Liver (tissue), 3 donors: ENCODE data around the gene STIM1.

Experiments
- JUND ChIP-seq, 2 donors: IDR thresholded peaks; 2 replicates each; pipeline ENCODE4 v1.6.1; 2016; ENCODE audit warnings: antibody characterized with exemption in 2 of 2
- TAF1 ChIP-seq: conservative IDR thresholded peaks from 2 replicates; pipeline ENCODE4 v1.6.1; 2016; ENCODE audit warnings: antibody characterized with exemption, mild to moderate bottlenecking
- TF ChIP-seq, protein P1 (sequence below): fragments of 150-350 bp; IDR thresholded peaks from 2 replicates; pipeline ENCODE4 v1.5.1; 2017; ENCODE audit warnings: improper control_type of control experiment, low read depth, low read length; ENCODE audit not compliant: missing input control
- TF ChIP-seq, protein P2 (sequence below): IDR thresholded peaks from 2 replicates; pipeline ENCODE4 v1.6.1; 2016; ENCODE audit warnings: antibody characterized with exemption
- donor health status: healthy.
- donor health status: healthy.

DNA sequence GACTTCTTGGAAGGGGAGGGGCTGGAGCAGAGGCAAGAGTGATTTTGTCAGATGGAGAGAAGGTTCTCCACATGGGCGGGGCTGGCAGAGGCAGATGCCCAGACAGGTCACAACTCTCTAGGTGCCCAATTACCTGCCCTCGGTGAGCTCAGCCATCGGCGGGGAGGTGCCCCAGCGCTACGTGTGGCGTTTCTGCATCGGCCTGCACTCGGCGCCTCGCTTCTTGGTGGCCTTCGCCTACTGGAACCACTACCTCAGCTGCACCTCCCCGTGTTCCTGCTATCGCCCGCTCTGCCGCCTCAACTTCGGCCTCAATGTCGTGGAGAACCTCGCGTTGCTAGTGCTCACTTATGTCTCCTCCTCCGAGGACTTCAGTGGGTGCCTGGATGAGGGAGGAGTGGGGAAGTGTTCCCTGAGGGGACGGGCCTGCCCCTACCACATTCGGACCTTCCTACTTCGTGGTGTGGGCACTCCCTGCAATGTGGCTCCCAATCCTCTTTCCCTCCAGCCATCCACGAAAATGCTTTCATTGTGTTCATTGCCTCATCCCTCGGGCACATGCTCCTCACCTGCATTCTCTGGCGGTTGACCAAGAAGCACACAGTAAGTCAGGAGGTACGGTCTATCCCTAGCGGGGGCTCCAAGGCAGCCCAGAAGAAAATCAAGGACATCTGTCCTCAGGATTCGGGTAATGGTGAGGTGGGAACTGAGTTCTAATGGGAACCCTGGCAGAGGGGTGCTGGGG is 31.5 kb upstream of the STIM1 start:
- TF ChIP-seq, protein P1, sequence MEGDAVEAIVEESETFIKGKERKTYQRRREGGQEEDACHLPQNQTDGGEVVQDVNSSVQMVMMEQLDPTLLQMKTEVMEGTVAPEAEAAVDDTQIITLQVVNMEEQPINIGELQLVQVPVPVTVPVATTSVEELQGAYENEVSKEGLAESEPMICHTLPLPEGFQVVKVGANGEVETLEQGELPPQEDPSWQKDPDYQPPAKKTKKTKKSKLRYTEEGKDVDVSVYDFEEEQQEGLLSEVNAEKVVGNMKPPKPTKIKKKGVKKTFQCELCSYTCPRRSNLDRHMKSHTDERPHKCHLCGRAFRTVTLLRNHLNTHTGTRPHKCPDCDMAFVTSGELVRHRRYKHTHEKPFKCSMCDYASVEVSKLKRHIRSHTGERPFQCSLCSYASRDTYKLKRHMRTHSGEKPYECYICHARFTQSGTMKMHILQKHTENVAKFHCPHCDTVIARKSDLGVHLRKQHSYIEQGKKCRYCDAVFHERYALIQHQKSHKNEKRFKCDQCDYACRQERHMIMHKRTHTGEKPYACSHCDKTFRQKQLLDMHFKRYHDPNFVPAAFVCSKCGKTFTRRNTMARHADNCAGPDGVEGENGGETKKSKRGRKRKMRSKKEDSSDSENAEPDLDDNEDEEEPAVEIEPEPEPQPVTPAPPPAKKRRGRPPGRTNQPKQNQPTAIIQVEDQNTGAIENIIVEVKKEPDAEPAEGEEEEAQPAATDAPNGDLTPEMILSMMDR: no peak
- TF ChIP-seq, protein P2, sequence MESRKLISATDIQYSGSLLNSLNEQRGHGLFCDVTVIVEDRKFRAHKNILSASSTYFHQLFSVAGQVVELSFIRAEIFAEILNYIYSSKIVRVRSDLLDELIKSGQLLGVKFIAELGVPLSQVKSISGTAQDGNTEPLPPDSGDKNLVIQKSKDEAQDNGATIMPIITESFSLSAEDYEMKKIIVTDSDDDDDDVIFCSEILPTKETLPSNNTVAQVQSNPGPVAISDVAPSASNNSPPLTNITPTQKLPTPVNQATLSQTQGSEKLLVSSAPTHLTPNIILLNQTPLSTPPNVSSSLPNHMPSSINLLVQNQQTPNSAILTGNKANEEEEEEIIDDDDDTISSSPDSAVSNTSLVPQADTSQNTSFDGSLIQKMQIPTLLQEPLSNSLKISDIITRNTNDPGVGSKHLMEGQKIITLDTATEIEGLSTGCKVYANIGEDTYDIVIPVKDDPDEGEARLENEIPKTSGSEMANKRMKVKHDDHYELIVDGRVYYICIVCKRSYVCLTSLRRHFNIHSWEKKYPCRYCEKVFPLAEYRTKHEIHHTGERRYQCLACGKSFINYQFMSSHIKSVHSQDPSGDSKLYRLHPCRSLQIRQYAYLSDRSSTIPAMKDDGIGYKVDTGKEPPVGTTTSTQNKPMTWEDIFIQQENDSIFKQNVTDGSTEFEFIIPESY: no peak
- TF ChIP-seq JUND (IDR thresholded peaks at IDR 0.05) (no peak), TAF1 (no peak)
